ENCODE data around the gene NISCH. TPM values are rescaled to one million over a fixed set of nuclear protein-coding genes. Genes with fewer than 3 reads are reported as not detected.

Gene NISCH
- total and polyA plus RNA-seq, 2 of the 8 experiments (the other 6 are each of a cell fraction or from before 2014, with no cell fraction given), result 71.2 to 71.9 TPM

GRCh38 chr3:52451237-52452083, 3.9 kb upstream of the NISCH start (continued):
- peak in 1 of 3 experiments; percentile 46; a peak in 1 of 4 replicates for TF ChIP-seq CTCF (IDR thresholded peaks at IDR 0.05; ENCODE audit: control extremely low read depth in 1 of 3, insufficient read depth in 1 of 3, low read depth in 1 of 3, low read length in 3 of 3)

Measured in H1 (cell line).